GM21390 (cell line): Measurements from ENCODE around the gene YIF1B.

Source experiments
- ATAC-seq: cut with Tn5 transposase; IDR thresholded peaks from one replicate; pipeline ENCODE4 v1.9.1; 2021; ENCODE audit not compliant: unreplicated experiment

Gene YIF1B

GRCh38 chr19:38335949-38336637, 20.3 kb upstream of the YIF1B start:
- peak; percentile 62 for ATAC-seq

DNA sequence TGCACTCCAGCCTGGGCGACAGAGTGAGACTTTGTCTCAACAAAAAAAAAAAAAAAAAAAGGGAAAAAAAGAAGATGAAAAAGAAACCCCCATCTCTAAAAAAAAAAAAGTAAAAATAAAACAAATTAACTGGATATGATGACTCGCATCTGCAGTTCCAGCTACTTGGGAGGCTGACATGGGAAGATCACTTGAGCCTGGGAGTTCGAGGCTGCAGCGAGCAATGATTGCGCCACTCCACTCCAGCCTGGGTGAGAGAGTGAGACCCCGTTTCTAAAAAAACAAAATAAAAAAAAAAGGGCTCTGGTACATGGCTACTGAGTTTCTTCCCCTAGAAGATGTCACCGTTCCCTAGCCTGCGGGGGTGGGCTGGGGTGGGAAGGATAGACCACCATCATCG, 17.5 kb upstream of the YIF1B start:
- ATAC-seq, result no peak

GRCh38 chr19:38331728-38332127, 16.0 kb upstream of the YIF1B start:
- no peak for ATAC-seq

DNA sequence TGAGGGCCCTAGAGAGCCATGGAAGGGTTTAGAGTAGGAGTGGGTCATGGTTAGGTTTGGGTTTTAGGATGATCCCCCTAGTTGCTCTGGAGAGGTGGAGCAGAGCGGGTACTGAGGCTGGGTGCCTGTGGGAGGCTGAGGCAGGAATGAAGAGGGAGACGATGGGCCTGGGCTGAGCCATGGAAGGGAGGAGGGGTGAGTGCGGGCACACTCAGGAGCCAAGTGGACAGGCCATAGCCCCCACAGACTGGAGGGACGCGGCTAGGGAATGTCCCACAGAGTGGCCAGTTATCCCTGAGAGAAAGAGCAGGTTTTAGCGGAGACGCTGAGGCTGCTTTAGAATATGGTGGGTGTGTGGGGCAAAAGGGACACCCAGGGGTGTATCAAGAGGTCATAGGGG, 13.9 kb upstream of the YIF1B start:
- ATAC-seq, result no peak

- ATAC-seq, result no peak
Observed at GRCh38 chr19:38326591-38326990, 10.8 kb upstream of the YIF1B start.

GRCh38 chr19:38324431-38324830, 8.7 kb upstream of the YIF1B start:
- ATAC-seq, result no peak

DNA sequence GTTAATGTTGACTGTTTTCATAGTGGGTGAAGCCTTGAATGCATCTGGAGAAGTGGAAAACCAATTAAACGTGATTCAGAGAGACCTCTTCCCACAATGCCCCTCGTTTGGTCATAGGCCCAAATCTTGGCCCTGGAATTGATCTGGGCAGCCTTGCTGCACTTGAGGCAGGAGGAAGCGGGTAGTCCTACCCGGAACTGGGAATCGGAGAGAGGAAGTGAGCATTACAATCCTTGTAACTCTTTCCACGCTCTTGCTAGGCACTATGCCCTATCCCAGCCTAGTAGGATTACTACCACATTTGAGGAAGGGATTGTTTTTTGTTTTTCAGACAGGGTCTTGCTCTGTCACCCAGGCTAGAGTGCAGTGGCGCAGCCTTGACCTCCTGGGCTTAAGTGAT, 7.5 kb upstream of the YIF1B start:
- ATAC-seq, result no peak

- no peak for ATAC-seq
Observed at GRCh38 chr19:38321646-38322196, 6.0 kb upstream of the YIF1B start.

DNA sequence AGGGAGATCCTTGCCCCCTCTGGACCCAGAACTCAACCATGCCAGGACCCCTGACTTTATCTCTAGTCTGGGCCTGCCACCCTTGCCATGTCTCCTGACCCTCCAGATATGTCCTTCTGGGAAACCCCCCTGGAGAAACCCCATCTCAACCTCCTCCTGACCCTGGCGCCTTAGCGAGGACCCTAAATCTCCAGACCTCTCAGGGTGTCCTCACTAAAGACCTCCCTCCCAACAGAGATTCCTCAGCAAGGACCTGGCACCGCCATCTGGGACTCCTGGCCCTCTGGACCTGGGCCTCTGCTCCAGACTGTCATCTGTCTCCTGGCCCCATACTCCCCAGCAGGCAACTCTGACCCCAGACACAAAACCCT, 5.2 kb upstream of the YIF1B start:
- ATAC-seq, result no peak

- ATAC-seq, result no peak
Observed at GRCh38 chr19:38319421-38320258, 3.9 kb upstream of the YIF1B start, which contains the start of gene KCNK6. Gene KCNK6, plus strand, starts transcription at chr19:38319845. Its CDS starts 106 bp downstream, at chr19:38319951.

DNA sequence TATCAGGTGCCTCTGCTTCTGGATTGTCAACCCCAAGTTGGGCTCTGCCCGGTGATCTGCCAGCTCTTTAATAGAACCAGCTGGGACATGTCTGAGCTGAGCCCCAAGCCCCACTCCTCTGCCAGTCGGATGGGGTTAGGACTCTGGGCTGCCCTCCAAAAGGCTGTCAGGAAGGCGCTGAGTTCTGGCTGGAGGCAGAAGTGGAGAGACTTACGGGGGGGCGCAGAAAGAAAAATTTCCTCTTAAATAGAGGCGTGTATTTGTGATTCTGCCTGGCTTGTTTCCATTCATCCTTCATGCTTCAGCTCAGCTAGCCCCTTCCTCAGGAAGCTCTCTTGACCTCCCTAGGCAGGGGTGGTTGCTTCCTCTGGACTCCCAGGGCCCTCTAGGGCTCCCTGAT, 2.9 kb upstream of the YIF1B start:
- no peak for ATAC-seq

- no peak for ATAC-seq
Observed at GRCh38 chr19:38317104-38317612, 1.4 kb upstream of the YIF1B start.

- no peak for ATAC-seq
Observed at GRCh38 chr19:38316477-38317067, 825 bp upstream of the YIF1B start.

GRCh38 chr19:38310986-38311385, 4.8 kb downstream of the YIF1B start:
- ATAC-seq, result no peak

- ATAC-seq, result no peak
Observed at GRCh38 chr19:38310279-38310670, 5.5 kb downstream of the YIF1B start.

DNA sequence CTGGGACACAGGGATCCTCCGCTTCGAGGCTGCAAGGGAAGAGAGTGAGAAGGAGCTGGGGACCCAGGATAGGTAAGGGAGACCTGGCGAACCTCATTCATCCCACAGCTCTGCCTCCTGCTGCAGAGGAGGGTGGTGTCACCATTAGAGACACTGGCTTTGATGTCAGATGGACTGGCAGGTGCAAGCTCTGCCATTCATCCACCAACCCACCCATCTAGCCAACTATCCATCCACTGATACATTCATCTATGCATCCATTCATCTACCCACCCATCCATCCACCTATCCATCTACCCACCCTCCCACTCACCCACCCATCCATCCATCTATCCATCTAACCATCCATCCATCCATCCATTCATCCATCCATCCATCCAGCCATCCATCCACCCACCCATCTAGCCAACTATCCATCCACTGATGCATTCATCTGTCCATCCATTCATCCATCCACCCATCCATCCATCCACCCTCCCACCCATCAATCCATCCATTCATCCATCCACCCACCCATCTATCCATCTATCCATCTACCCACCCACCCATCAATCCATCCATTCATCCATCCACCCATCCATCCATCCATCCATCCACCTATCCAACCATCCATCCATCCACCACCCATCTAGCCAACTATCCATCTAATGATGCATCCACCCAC, 6.0 kb downstream of the YIF1B start:
- no peak for ATAC-seq

- ATAC-seq, result no peak
Observed at GRCh38 chr19:38308926-38309614, 6.7 kb downstream of the YIF1B start.

DNA sequence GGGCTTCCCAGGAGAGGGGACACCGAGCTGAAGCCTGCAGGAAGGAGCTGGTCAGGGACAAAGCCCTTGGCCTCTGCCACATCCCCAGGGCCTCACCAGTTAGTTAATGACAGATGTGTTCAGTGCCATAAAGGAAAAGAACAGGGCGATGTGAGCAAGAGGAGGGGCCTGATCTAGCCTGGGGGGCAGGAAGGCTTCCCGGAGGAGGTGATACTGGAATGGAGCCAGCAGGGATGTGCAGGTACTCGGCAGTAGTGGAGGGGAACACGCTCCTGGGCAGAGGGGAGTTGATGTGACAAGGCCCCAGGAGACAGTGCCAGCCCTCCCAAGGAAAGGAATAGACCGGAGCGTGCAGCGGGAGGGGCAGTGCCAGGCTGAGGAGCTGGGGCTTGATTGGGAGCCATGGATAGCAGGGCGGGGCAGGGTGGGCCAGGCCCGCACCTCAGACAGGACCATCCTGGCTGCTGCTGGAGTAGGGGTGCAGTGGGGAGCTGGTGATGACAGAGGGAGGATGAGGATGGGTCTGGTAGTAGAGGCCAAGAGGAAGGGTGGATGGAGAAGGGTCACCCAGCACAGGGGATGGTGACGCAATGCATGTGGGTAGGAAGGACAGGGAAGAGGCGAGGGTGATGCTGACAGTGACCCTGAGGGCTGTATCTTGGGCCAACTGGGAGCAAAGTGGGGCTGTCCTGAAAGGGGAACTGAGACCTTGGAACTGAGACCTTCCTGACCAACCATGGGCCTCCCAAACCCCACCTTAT, 7.6 kb downstream of the YIF1B start:
- ATAC-seq, result no peak

DNA sequence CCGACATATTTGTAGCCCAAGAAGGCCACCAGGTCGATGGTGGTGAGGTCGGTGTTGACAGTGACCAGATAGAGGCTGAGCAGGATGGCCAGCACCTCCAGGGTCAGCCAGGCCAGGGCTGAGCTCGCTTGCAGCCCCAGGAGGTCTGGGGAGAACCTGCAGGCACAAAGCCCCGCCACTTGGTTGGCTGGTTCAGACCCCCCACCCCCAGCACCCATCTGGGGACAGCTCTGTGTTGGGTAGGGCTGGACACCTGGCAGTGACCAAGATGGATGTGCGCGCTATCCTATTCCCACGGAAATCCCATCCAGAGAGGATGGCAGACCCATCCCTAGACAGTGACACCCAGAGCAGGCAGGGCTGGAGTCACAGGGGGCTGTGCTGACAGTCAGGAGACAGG, 8.2 kb downstream of the YIF1B start:
- no peak for ATAC-seq

GRCh38 chr19:38307076-38307475, 8.7 kb downstream of the YIF1B start:
- no peak for ATAC-seq
